Mucosa of rectum (tissue), 2 donors: ENCODE results near the gene OSBPL2.

Source experiments
- H3K27ac ChIP-seq, 2 donors: one replicate each; pipeline ENCODE4 v1.7.0; 2013; ENCODE audit warnings: inconsistent platforms in 2 of 2, low read depth in 2 of 2, low read length in 2 of 2
- H3K27me3 ChIP-seq, 2 donors: one replicate each; pipeline ENCODE4 v1.7.0; 2013; ENCODE audit warnings: low read length in 2 of 2; ENCODE audit not compliant: control insufficient read depth in 2 of 2, insufficient read depth in 2 of 2
- H3K36me3 ChIP-seq, 2 donors: one replicate each; pipeline ENCODE4 v1.7.0; 2013; ENCODE audit warnings: low read length in 2 of 2; ENCODE audit not compliant: control insufficient read depth in 2 of 2, insufficient read depth in 2 of 2
- H3K4me1 ChIP-seq, 2 donors: one replicate each; pipeline ENCODE4 v1.7.0; 2013; ENCODE audit warnings: low read length in 2 of 2, mild to moderate bottlenecking in 1 of 2; ENCODE audit not compliant: control insufficient read depth in 2 of 2, insufficient read depth in 2 of 2
- H3K4me3 ChIP-seq, 2 donors: one replicate each; pipeline ENCODE4 v1.7.0; 2013; ENCODE audit warnings: low read length in 2 of 2
- H3K9ac ChIP-seq, 2 donors: one replicate each; pipeline ENCODE4 v1.7.0; 2013; ENCODE audit warnings: low read length in 2 of 2, low read depth in 1 of 2, mild to moderate bottlenecking in 1 of 2
- H3K9me3 ChIP-seq, 2 donors: one replicate each; pipeline ENCODE4 v1.7.0; 2013; ENCODE audit warnings: low read length in 2 of 2; ENCODE audit not compliant: control insufficient read depth in 2 of 2
- donor health status: healthy.
- donor health status: Normal muscosa, but diverticular disease.

OSBPL2 gene

GRCh38 chr20:62254021-62254724 lies 15.9 kb downstream of the OSBPL2 start:
- Histone ChIP-seq H3K27ac (no peak overlapping the region), H3K9me3 (no peaks in the 10 kb centered on the region), H3K4me1 (no peaks in the 10 kb centered on the region), H3K36me3 (peaks cover 19 to 32% of the 10 kb centered on the region in 2 donors), H3K27me3 (no peaks in the 10 kb centered on the region), H3K9ac (no peak overlapping the region), H3K4me3 (no peak overlapping the region)

- H3K27me3 ChIP-seq, result no peaks in the 10 kb centered on the region
- H3K9me3 ChIP-seq, result no peaks in the 10 kb centered on the region
- H3K9ac ChIP-seq, result no peak overlapping the region
- H3K4me3 ChIP-seq, result no peak overlapping the region
- no peak overlapping the region for H3K27ac ChIP-seq
- H3K36me3 ChIP-seq, result peaks cover 33 to 48% of the 10 kb centered on the region in 2 donors
- no peaks in the 10 kb centered on the region for H3K4me1 ChIP-seq
These were observed 17.7 kb downstream of the OSBPL2 start for GRCh38 chr20:62255976-62256375.

GRCh38 chr20:62258499-62259293 lies 20.4 kb downstream of the OSBPL2 start:
- Histone ChIP-seq H3K27me3 (no peaks in the 10 kb centered on the region), H3K4me3 (no peak overlapping the region), H3K9me3 (no peaks in the 10 kb centered on the region), H3K4me1 (no peaks in the 10 kb centered on the region), H3K9ac (no peak overlapping the region), H3K36me3 (peaks cover 48 to 62% of the 10 kb centered on the region in 2 donors), H3K27ac (no peak overlapping the region)

GRCh38 chr20:62259294-62259565 lies 20.9 kb downstream of the OSBPL2 start:
- Histone ChIP-seq H3K27me3 (no peaks in the 10 kb centered on the region), H3K4me3 (no peak overlapping the region), H3K36me3 (peaks cover 52 to 67% of the 10 kb centered on the region in 2 donors), H3K9ac (no peak overlapping the region), H3K4me1 (no peaks in the 10 kb centered on the region), H3K9me3 (no peaks in the 10 kb centered on the region), H3K27ac (no peak overlapping the region)

- no peaks in the 10 kb centered on the region for H3K4me1 ChIP-seq
- peaks cover 66 to 67% of the 10 kb centered on the region in 2 donors for H3K36me3 ChIP-seq
- H3K27me3 ChIP-seq, result no peaks in the 10 kb centered on the region
- H3K9me3 ChIP-seq, result peaks cover 0 to 2% of the 10 kb centered on the region in 2 donors
- no peak overlapping the region for H3K27ac ChIP-seq
- H3K4me3 ChIP-seq, result no peak overlapping the region
- H3K9ac ChIP-seq, result no peak overlapping the region
These were observed 23.7 kb downstream of the OSBPL2 start for GRCh38 chr20:62262064-62262463.

GRCh38 chr20:62263396-62263795 lies 25.1 kb downstream of the OSBPL2 start:
- peaks cover 0 to 2% of the 10 kb centered on the region in 2 donors for H3K9me3 ChIP-seq
- H3K27me3 ChIP-seq, result no peaks in the 10 kb centered on the region
- no peak overlapping the region for H3K27ac ChIP-seq
- no peak overlapping the region for H3K9ac ChIP-seq
- no peaks in the 10 kb centered on the region for H3K4me1 ChIP-seq
- H3K4me3 ChIP-seq, result no peak overlapping the region
- H3K36me3 ChIP-seq, result peaks cover 62 to 67% of the 10 kb centered on the region in 2 donors

- Histone ChIP-seq H3K36me3 (peaks cover 53 to 57% of the 10 kb centered on the region in 2 donors), H3K4me1 (no peaks in the 10 kb centered on the region), H3K27ac (no peak overlapping the region), H3K9ac (no peak overlapping the region), H3K9me3 (peaks cover 0 to 2% of the 10 kb centered on the region in 2 donors), H3K27me3 (no peaks in the 10 kb centered on the region), H3K4me3 (no peak overlapping the region)
These were observed 27.0 kb downstream of the OSBPL2 start for GRCh38 chr20:62265365-62265764.

- no peak overlapping the region for H3K4me3 ChIP-seq
- H3K4me1 ChIP-seq, result no peaks in the 10 kb centered on the region
- peaks cover 47 to 58% of the 10 kb centered on the region in 2 donors for H3K36me3 ChIP-seq
- H3K27me3 ChIP-seq, result no peaks in the 10 kb centered on the region
- H3K27ac ChIP-seq, result no peak overlapping the region
- H3K9me3 ChIP-seq, result peaks cover 0 to 2% of the 10 kb centered on the region in 2 donors
- H3K9ac ChIP-seq, result no peak overlapping the region
These were observed 28.0 kb downstream of the OSBPL2 start for GRCh38 chr20:62266340-62266739.

GRCh38 chr20:62266851-62267250 lies 28.5 kb downstream of the OSBPL2 start:
- Histone ChIP-seq H3K27ac (no peak overlapping the region), H3K4me1 (no peaks in the 10 kb centered on the region), H3K27me3 (no peaks in the 10 kb centered on the region), H3K9ac (no peak overlapping the region), H3K4me3 (no peak overlapping the region), H3K36me3 (peaks cover 48 to 57% of the 10 kb centered on the region in 2 donors), H3K9me3 (peaks cover 0 to 2% of the 10 kb centered on the region in 2 donors)

- Histone ChIP-seq H3K27ac (no peak overlapping the region), H3K4me1 (no peaks in the 10 kb centered on the region), H3K4me3 (no peak overlapping the region), H3K9ac (no peak overlapping the region), H3K9me3 (peaks cover 0 to 2% of the 10 kb centered on the region in 2 donors), H3K36me3 (peaks cover 49 to 60% of the 10 kb centered on the region in 2 donors), H3K27me3 (no peaks in the 10 kb centered on the region)
These were observed 29.2 kb downstream of the OSBPL2 start for GRCh38 chr20:62267543-62267942.
